H9 (cell line): ENCODE results near the gene ZFPL1. TPM values are rescaled to one million over a fixed set of nuclear protein-coding genes. Genes with fewer than 3 reads are reported as not detected.

ENCODE experiments used
- DNase-seq: peaks from one replicate; pipeline ENCODE4 v3.0.0-alpha.2; 2017
- H2AFZ ChIP-seq: one replicate; pipeline ENCODE4 v1.6.1; 2013; ENCODE audit warnings: mild to moderate bottlenecking, low read length, control low read depth, moderate library complexity
- H2AK5ac ChIP-seq: 2 replicates; pipeline ENCODE4 v1.6.1; 2013; ENCODE audit warnings: low read length, control low read depth, mixed read lengths; ENCODE audit not compliant: insufficient read length
- H2BK120ac ChIP-seq: one replicate; pipeline ENCODE4 v1.6.1; 2013; ENCODE audit warnings: low read depth, mild to moderate bottlenecking, low read length, control low read depth, inconsistent platforms; ENCODE audit not compliant: poor library complexity, severe bottlenecking
- H2BK12ac ChIP-seq: 2 replicates; pipeline ENCODE4 v1.6.1; 2013; ENCODE audit warnings: low read length, control low read depth, mixed read lengths, low read depth; ENCODE audit not compliant: insufficient read length
- H2BK15ac ChIP-seq: 2 replicates; pipeline ENCODE4 v1.6.1; 2013; ENCODE audit warnings: low read depth, low read length, control low read depth
- H2BK20ac ChIP-seq: one replicate; pipeline ENCODE4 v1.6.1; 2013; ENCODE audit warnings: low read depth, mild to moderate bottlenecking, low read length, control low read depth, inconsistent platforms; ENCODE audit not compliant: poor library complexity, severe bottlenecking
- H2BK5ac ChIP-seq: 2 replicates; pipeline ENCODE4 v1.6.1; 2013; ENCODE audit warnings: low read length, control low read depth, mixed read lengths; ENCODE audit not compliant: insufficient read length
- H3K14ac ChIP-seq: 2 replicates; pipeline ENCODE4 v1.6.1; 2013; ENCODE audit warnings: low read length, control low read depth; ENCODE audit not compliant: insufficient read depth
- H3K18ac ChIP-seq: 2 replicates; pipeline ENCODE4 v1.6.1; 2013; ENCODE audit warnings: low read depth, mild to moderate bottlenecking, mixed read lengths, low read length, control low read depth; ENCODE audit not compliant: insufficient read length
- H3K23ac ChIP-seq: 2 replicates; pipeline ENCODE4 v1.6.1; 2013; ENCODE audit warnings: low read length, control low read depth, mixed read lengths, low read depth; ENCODE audit not compliant: insufficient read length
- H3K23me2 ChIP-seq: 2 replicates; pipeline ENCODE4 v1.6.1; 2013; ENCODE audit warnings: low read depth, mild to moderate bottlenecking, mixed read lengths, low read length, control low read depth; ENCODE audit not compliant: insufficient read length, poor library complexity, severe bottlenecking
- H3K27ac ChIP-seq: 2 replicates; pipeline ENCODE4 v1.5.1; 2013; ENCODE audit warnings: low read length, control low read depth, mixed read lengths, low read depth; ENCODE audit not compliant: insufficient read length
- H3K27me3 ChIP-seq: 2 replicates; pipeline ENCODE4 v1.6.1; 2013; ENCODE audit warnings: low read length, control low read depth, inconsistent platforms; ENCODE audit not compliant: insufficient read depth
- H3K4ac ChIP-seq: 2 replicates; pipeline ENCODE4 v1.6.1; 2013; ENCODE audit warnings: low read depth, mild to moderate bottlenecking, control low read depth, inconsistent platforms, low read length, moderate library complexity
- H3K4me1 ChIP-seq: 2 replicates; pipeline ENCODE4 v1.6.1; 2013; ENCODE audit warnings: low read length, control low read depth, inconsistent platforms; ENCODE audit not compliant: insufficient read depth
- H3K4me2 ChIP-seq: 2 replicates; pipeline ENCODE4 v1.6.1; 2013; ENCODE audit warnings: low read length, control low read depth, mixed read lengths; ENCODE audit not compliant: insufficient read length, insufficient read depth
- H3K56ac ChIP-seq: 2 replicates; pipeline ENCODE4 v1.6.1; 2013; ENCODE audit warnings: low read depth, mild to moderate bottlenecking, mixed read lengths, low read length, control low read depth; ENCODE audit not compliant: insufficient read length
- H3K79me1 ChIP-seq: 2 replicates; pipeline ENCODE4 v1.6.1; 2013; ENCODE audit warnings: low read depth, mild to moderate bottlenecking, moderate library complexity, low read length, control low read depth, inconsistent platforms; ENCODE audit not compliant: insufficient read depth, poor library complexity, severe bottlenecking
- H3K79me2 ChIP-seq: 2 replicates; pipeline ENCODE4 v1.6.1; 2013; ENCODE audit warnings: low read length, control low read depth, inconsistent platforms; ENCODE audit not compliant: insufficient read depth
- H3K9ac ChIP-seq: 2 replicates; pipeline ENCODE4 v1.6.1; 2013; ENCODE audit warnings: low read length, control low read depth, mixed read lengths; ENCODE audit not compliant: insufficient read length; ENCODE audit errors: extremely low read depth
- H3K9me3 ChIP-seq: one replicate; pipeline ENCODE4 v1.6.1; 2013; ENCODE audit warnings: low read depth, low read length, inconsistent platforms; ENCODE audit not compliant: control insufficient read depth
- H3T11ph ChIP-seq: one replicate; pipeline ENCODE4 v1.6.1; 2013; ENCODE audit warnings: mild to moderate bottlenecking, low read length, control low read depth, inconsistent platforms
- H4K20me1 ChIP-seq: one replicate; pipeline ENCODE4 v1.6.1; 2013; ENCODE audit not compliant: control insufficient read depth, insufficient read length, insufficient read depth
- H4K5ac ChIP-seq: 2 replicates; pipeline ENCODE4 v1.6.1; 2013; ENCODE audit warnings: low read depth, mild to moderate bottlenecking, mixed read lengths, low read length, control low read depth; ENCODE audit not compliant: insufficient read length
- H4K8ac ChIP-seq: replicated peaks from 2 replicates; pipeline ENCODE4 v1.6.1; 2013; ENCODE audit warnings: low read length, control low read depth, mixed read lengths, low read depth; ENCODE audit not compliant: insufficient read length
- H4K91ac ChIP-seq: 2 replicates; pipeline ENCODE4 v1.6.1; 2013; ENCODE audit warnings: low read depth, mild to moderate bottlenecking, moderate library complexity, mixed read lengths, low read length, control low read depth; ENCODE audit not compliant: insufficient read length
- H3K27ac Mint-ChIP-seq, 3 experiments: 2 replicates in 2 of 3; 3 replicates in 1 of 3; pipeline ENCODE4 v1.8.0; 2020 to 2021; ENCODE audit warnings: mixed read lengths in 3 of 3, mild to moderate bottlenecking in 1 of 3, moderate library complexity in 1 of 3
- H3K27me3 Mint-ChIP-seq: 2 replicates; pipeline ENCODE4 v1.8.0; 2021; ENCODE audit warnings: low read depth, mild to moderate bottlenecking, moderate library complexity, mixed read lengths
- H3K36me3 Mint-ChIP-seq, 3 experiments: 2 replicates in 2 of 3; 3 replicates in 1 of 3; pipeline ENCODE4 v1.8.0; 2020 to 2021; ENCODE audit warnings: low read depth in 3 of 3, mixed read lengths in 3 of 3; ENCODE audit not compliant: insufficient read depth in 1 of 3
- H3K4me1 Mint-ChIP-seq, 2 experiments: 2 replicates each; pipeline ENCODE4 v1.8.0; 2020; ENCODE audit warnings: mixed read lengths in 2 of 2
- H3K4me3 Mint-ChIP-seq, 2 experiments: 2 replicates in 1 of 2; 3 replicates in 1 of 2; pipeline ENCODE4 v1.8.0; 2020 to 2021; ENCODE audit warnings: mild to moderate bottlenecking in 2 of 2, mixed read lengths in 2 of 2, moderate library complexity in 1 of 2
- H3K9me3 Mint-ChIP-seq, 2 experiments: 2 replicates in 1 of 2; 3 replicates in 1 of 2; pipeline ENCODE4 v1.8.0; 2020; ENCODE audit warnings: mild to moderate bottlenecking in 2 of 2, mixed read lengths in 2 of 2, moderate library complexity in 1 of 2
- WGBS: extraction: QIAGEN DNeasy Blood & Tissue Kit; methylation state at CpG from one replicate; pipeline ENCODE4 v1.1.7; 2013; ENCODE audit warnings: missing lambda C conversion rate, low lambda C conversion rate, mixed read lengths; ENCODE audit not compliant: insufficient read length; ENCODE audit errors: extremely low coverage; 5-methylcytosine and 5-hydroxymethylcytosine counted together
- total RNA-seq: library from RNA; stranded (reverse); gene quantifications from 2 replicates; pipeline ENCODE4 v1.2.1, GENCODE V29; 2021
- TF ChIP-seq, protein P1 (sequence below): fragments of 200-600 bp; sonication (generic); conservative IDR thresholded peaks from 3 replicates; pipeline ENCODE4 v1.8.0; 2021; ENCODE audit warnings: antibody characterized with exemption, mild to moderate bottlenecking

Gene ZFPL1
- total RNA-seq, 1 experiment from 2014 or later: 24.2 TPM

DNA sequence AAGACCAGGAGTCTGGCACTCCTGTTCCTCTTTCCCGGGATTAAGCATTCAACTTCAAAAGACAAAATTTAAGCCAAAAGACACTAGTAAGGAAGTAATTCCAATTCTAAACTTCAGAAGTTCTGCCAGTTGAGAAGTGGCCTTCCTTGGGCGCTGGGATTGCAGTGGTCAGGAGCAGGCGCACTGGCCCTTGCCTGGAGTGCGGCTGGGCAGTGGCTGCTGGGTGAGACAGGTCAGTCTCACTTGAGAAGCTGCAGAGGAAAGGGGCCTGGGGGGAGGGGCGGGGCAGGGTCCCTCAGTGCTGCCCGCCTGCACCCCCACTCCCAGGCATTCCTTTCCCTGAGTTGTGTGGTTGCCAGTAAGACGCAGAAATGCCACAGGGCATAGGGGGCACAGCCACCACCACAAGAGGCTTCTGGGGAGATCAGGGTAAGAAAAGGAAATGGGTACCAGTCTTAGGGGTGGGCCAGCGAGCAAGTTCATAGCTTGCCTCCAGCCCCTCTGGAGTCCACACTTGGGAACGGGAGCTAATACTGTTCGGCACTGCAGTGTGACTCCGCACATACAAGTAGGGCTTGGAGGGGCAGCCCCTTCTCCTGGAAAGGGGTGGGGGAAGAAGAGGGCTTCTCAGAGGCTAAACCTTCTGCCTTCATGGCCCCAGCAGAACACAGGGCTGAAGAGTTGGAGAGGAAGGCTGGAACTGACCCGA is 43.6 kb downstream of the ZFPL1 start:
- Histone ChIP-seq H2BK120ac (no peak overlapping the region), H4K91ac (no peak overlapping the region), H3K18ac (no peak overlapping the region), H3K9ac (no peak overlapping the region), H2BK12ac (no peak overlapping the region), H4K5ac (no peak overlapping the region), H3K4me1 (no peaks in the 10 kb centered on the region), H4K8ac (no peak overlapping the region), H3K14ac (no peak overlapping the region), H2AK5ac (no peak overlapping the region), H3K56ac (no peak overlapping the region), H3K27ac (no peak overlapping the region), H3K4ac (no peak overlapping the region), H3K9me3 (no peaks in the 10 kb centered on the region), H3K23ac (no peak overlapping the region), H2BK15ac (no peak overlapping the region), H3K27me3 (no peaks in the 10 kb centered on the region), H3K79me2 (peaks cover 3% of the 10 kb centered on the region; the same call in 1 of the 2 replicates), H4K20me1 (no peaks in the 10 kb centered on the region), H3T11ph (no peak overlapping the region), H2BK20ac (no peak overlapping the region), H3K79me1 (peaks cover 5% of the 10 kb centered on the region), H3K23me2 (no peaks in the 10 kb centered on the region), H2AFZ (no peak overlapping the region), H2BK5ac (no peak overlapping the region), H3K4me2 (no peak overlapping the region)
- no peak overlapping the region for H3K27ac Mint-ChIP-seq
- no peak overlapping the region; a peak in 1 of 5 replicates for H3K4me3 Mint-ChIP-seq
- peaks cover 0 to 4% of the 10 kb centered on the region in 2 experiments; a peak in 2 of 4 replicates for H3K4me1 Mint-ChIP-seq
- H3K27me3 Mint-ChIP-seq: no peaks in the 10 kb centered on the region
- no peaks in the 10 kb centered on the region for H3K9me3 Mint-ChIP-seq
- DNase-seq: no peak
- peaks cover 13 to 64% (median 56%) of the 10 kb centered on the region in 3 experiments; a peak in 6 of 7 replicates for H3K36me3 Mint-ChIP-seq
- WGBS: no CpG with 5 or more reads among the region's 12 CpGs
- TF ChIP-seq, protein P1, sequence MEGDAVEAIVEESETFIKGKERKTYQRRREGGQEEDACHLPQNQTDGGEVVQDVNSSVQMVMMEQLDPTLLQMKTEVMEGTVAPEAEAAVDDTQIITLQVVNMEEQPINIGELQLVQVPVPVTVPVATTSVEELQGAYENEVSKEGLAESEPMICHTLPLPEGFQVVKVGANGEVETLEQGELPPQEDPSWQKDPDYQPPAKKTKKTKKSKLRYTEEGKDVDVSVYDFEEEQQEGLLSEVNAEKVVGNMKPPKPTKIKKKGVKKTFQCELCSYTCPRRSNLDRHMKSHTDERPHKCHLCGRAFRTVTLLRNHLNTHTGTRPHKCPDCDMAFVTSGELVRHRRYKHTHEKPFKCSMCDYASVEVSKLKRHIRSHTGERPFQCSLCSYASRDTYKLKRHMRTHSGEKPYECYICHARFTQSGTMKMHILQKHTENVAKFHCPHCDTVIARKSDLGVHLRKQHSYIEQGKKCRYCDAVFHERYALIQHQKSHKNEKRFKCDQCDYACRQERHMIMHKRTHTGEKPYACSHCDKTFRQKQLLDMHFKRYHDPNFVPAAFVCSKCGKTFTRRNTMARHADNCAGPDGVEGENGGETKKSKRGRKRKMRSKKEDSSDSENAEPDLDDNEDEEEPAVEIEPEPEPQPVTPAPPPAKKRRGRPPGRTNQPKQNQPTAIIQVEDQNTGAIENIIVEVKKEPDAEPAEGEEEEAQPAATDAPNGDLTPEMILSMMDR: no peak
